ENCODE measurements around the gene RBM8A. TPM values are rescaled to one million over a fixed set of nuclear protein-coding genes. Genes with fewer than 3 reads are reported as not detected.
A peak's percentile ranks its signal among the peaks of the same experiment; 100 is the strongest.

The RBM8A gene
- total RNA-seq, 3 donors from 2014 or later (not counting 1 experiment from before 2014, with no cell fraction given) = 172 to 204 (median 200) TPM

DNA sequence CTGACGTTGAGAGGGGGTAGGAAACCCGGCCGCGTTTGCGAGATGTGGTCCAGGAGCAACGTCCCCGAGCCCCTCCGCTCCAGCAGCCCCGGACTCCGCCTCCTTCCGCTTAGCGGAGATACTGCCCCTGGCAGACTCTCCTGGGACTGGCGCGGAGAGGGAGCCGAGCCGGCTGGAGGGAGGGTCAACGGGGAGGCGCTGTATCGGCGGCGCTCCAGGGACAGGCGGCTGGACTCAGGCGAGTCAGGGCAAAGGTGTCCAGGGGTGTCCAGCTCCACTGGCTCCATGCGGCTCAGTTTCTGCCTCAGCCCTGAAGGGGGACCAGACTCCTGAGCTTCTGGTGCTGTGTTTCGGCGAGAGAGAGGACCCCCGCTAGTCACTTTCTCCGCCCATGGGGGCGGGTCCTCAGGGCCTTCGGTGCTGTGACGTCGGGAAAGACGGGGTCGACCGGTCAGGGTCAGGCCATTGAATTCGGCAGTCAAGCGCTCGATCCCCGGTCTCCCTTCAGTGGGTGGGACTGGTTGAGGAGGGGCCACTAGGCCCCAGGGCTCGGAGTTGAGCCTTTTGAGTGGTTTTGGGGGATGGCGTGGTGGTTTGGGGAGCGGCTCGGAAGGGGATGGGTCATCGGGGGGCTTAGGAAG lies 33.3 kb upstream of the RBM8A start:
- Histone ChIP-seq H3K27ac (ENCODE audit: low read length) (peak overlapping the region; percentile 65), H3K27me3 (ENCODE audit: control insufficient read depth, insufficient read depth, low read length) (no peaks in the 10 kb centered on the region), H3K36me3 (ENCODE audit: control insufficient read depth, insufficient read depth, low read length) (no peaks in the 10 kb centered on the region), H3K4me1 (ENCODE audit: control insufficient read depth, insufficient read depth, low read length) (peaks cover 60% of the 10 kb centered on the region), H3K4me3 (ENCODE audit: low read length) (peak overlapping the region; percentile 77), H3K9me3 (ENCODE audit: control insufficient read depth, insufficient read depth, low read length) (no peaks in the 10 kb centered on the region)
- DNase-seq (peak; percentile 47 to 71), ATAC-seq (peak in 1 of 3 donors; percentile 7)
- intact Hi-C loops (cut with micrococcal nuclease) = loop anchor here (2.0 to 5.0 kb wide), 4 partner anchors 28 to 113 kb away; partner anchors contain the start of genes NUDT17 and TXNIP
- no peaks in the 10 kb centered on the region for H3K9me3 Mint-ChIP-seq
- H3K36me3 Mint-ChIP-seq = no peaks in the 10 kb centered on the region
- H3K4me3 Mint-ChIP-seq = peak overlapping the region; percentile 94
- peak overlapping the region; percentile 65 to 87 for H3K27ac Mint-ChIP-seq
- no peaks in the 10 kb centered on the region for H3K27me3 Mint-ChIP-seq (ENCODE audit: low read depth in 2 of 2)
- TF ChIP-seq, protein P1, sequence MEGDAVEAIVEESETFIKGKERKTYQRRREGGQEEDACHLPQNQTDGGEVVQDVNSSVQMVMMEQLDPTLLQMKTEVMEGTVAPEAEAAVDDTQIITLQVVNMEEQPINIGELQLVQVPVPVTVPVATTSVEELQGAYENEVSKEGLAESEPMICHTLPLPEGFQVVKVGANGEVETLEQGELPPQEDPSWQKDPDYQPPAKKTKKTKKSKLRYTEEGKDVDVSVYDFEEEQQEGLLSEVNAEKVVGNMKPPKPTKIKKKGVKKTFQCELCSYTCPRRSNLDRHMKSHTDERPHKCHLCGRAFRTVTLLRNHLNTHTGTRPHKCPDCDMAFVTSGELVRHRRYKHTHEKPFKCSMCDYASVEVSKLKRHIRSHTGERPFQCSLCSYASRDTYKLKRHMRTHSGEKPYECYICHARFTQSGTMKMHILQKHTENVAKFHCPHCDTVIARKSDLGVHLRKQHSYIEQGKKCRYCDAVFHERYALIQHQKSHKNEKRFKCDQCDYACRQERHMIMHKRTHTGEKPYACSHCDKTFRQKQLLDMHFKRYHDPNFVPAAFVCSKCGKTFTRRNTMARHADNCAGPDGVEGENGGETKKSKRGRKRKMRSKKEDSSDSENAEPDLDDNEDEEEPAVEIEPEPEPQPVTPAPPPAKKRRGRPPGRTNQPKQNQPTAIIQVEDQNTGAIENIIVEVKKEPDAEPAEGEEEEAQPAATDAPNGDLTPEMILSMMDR (IDR thresholded peaks at IDR 0.05) = no peak
- peaks cover 87 to 88% of the 10 kb centered on the region in 2 donors for H3K4me1 Mint-ChIP-seq
- 1% methylated on average over 44 of the region's 44 CpGs for WGBS (ENCODE audit: insufficient coverage)

DNA sequence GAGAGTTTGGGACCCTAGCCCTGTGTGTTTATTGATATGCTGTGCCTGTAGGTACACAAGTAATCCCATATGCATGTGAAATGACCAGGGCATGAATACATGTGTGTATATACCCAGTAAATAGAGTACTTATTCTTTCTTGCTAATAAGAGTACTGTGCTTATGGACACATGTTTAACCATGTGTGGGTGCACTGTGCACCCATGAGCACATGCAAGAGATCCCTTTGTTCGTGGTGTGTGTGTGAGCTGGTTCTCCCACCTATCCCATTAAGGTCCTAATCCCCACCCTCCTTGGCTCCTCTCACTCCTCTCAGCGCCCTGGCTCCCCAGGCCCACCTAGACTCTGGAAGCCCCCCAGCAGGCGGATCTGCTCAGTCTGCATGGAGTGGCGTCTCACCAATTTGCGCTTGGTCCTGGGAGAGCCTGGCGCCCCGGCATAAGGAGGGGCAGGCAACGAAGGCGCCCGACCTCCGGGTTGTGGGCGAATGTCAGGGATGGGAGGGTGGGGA lies 32.7 kb upstream of the RBM8A start:
- Histone ChIP-seq H3K4me1 (ENCODE audit: control insufficient read depth, insufficient read depth, low read length) (peaks cover 60% of the 10 kb centered on the region), H3K36me3 (ENCODE audit: control insufficient read depth, insufficient read depth, low read length) (no peaks in the 10 kb centered on the region), H3K9me3 (ENCODE audit: control insufficient read depth, insufficient read depth, low read length) (no peaks in the 10 kb centered on the region), H3K4me3 (ENCODE audit: low read length) (peak overlapping the region; percentile 77), H3K27ac (ENCODE audit: low read length) (no peak overlapping the region), H3K27me3 (ENCODE audit: control insufficient read depth, insufficient read depth, low read length) (no peaks in the 10 kb centered on the region)
- intact Hi-C loops (cut with micrococcal nuclease) = loop anchor here (2.0 to 5.0 kb wide), 4 partner anchors 27 to 113 kb away; partner anchors contain the start of genes NUDT17 and TXNIP
- no peaks in the 10 kb centered on the region for H3K36me3 Mint-ChIP-seq
- peak overlapping the region; percentile 94 for H3K4me3 Mint-ChIP-seq
- DNase-seq = peak in 1 of 2 donors; percentile 21
- H3K27me3 Mint-ChIP-seq (ENCODE audit: low read depth in 2 of 2) = no peaks in the 10 kb centered on the region
- H3K4me1 Mint-ChIP-seq = peaks cover 88 to 89% of the 10 kb centered on the region in 2 donors
- WGBS (ENCODE audit: insufficient coverage) = 15% methylated on average over 11 of the region's 12 CpGs
- no peaks in the 10 kb centered on the region for H3K9me3 Mint-ChIP-seq
- TF ChIP-seq, protein P1 (IDR thresholded peaks at IDR 0.05) = no peak
- H3K27ac Mint-ChIP-seq = peak overlapping the region; percentile 86 to 87
- ATAC-seq = no peak

DNA sequence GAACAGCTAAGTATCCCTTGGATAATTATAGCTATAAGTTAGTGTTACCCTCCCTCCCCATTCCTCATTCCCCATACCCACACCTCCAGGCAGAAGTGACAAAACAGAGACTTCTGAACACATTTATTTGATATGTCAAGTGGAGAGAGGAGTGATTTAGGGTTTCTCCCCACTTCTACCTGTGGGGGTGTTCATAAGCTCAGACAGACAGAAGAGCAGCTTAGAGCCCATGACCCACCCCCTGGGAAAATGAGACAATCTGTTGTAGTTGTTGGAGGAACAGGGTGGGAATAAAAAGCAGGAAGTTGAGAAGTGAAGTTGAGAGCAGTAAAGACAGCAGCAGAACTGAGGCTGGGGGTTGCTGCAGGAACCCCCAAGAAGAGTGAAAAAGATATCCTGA lies 32.0 kb upstream of the RBM8A start:
- Histone ChIP-seq H3K27me3 (ENCODE audit: control insufficient read depth, insufficient read depth, low read length) (no peaks in the 10 kb centered on the region), H3K4me1 (ENCODE audit: control insufficient read depth, insufficient read depth, low read length) (peaks cover 60% of the 10 kb centered on the region), H3K36me3 (ENCODE audit: control insufficient read depth, insufficient read depth, low read length) (no peaks in the 10 kb centered on the region), H3K27ac (ENCODE audit: low read length) (no peak overlapping the region), H3K9me3 (ENCODE audit: control insufficient read depth, insufficient read depth, low read length) (no peaks in the 10 kb centered on the region), H3K4me3 (ENCODE audit: low read length) (no peak overlapping the region)
- no peak for ATAC-seq
- no peaks in the 10 kb centered on the region for H3K27me3 Mint-ChIP-seq (ENCODE audit: low read depth in 2 of 2)
- peak in 1 of 2 donors; percentile 31 for DNase-seq
- H3K36me3 Mint-ChIP-seq = no peaks in the 10 kb centered on the region
- intact Hi-C loops (cut with micrococcal nuclease) = no loop called here
- peak overlapping the region; percentile 86 to 87 for H3K27ac Mint-ChIP-seq
- TF ChIP-seq, protein P1 (IDR thresholded peaks at IDR 0.05) = no peak
- peaks cover 88 to 89% of the 10 kb centered on the region in 2 donors for H3K4me1 Mint-ChIP-seq
- H3K4me3 Mint-ChIP-seq = peak overlapping the region; percentile 94
- no peaks in the 10 kb centered on the region for H3K9me3 Mint-ChIP-seq
